Fibroblast of skin of back (primary cell): Measurements from ENCODE around the gene MPZL2.
A peak's percentile ranks its signal among the peaks of the same experiment; 100 is the strongest.

Experiments used
- DNase-seq: peaks from one replicate; pipeline ENCODE4 v3.0.0-alpha.2; 2013

The MPZL2 gene

GRCh38 chr11:118240999-118241763, 22.9 kb downstream of the MPZL2 start:
- DNase-seq = peak; percentile 3

GRCh38 chr11:118239509-118240205, 24.4 kb downstream of the MPZL2 start:
- no peak for DNase-seq

- no peak for DNase-seq
Measured at GRCh38 chr11:118238929-118239328, 25.2 kb downstream of the MPZL2 start.

- DNase-seq = no peak
Measured at GRCh38 chr11:118238421-118238820, 25.7 kb downstream of the MPZL2 start.

GRCh38 chr11:118236170-118236569, 27.9 kb downstream of the MPZL2 start:
- no peak for DNase-seq

GRCh38 chr11:118234833-118235232, 29.3 kb downstream of the MPZL2 start:
- DNase-seq = no peak

GRCh38 chr11:118233850-118234249, 30.2 kb downstream of the MPZL2 start:
- DNase-seq = no peak

GRCh38 chr11:118233377-118233776, 30.7 kb downstream of the MPZL2 start:
- DNase-seq = no peak

GRCh38 chr11:118232659-118233058, 31.4 kb downstream of the MPZL2 start:
- no peak for DNase-seq

- no peak for DNase-seq
Measured at GRCh38 chr11:118231461-118231860, 32.6 kb downstream of the MPZL2 start.

GRCh38 chr11:118230088-118230487, 34.0 kb downstream of the MPZL2 start:
- DNase-seq = no peak

GRCh38 chr11:118229274-118229847, 34.7 kb downstream of the MPZL2 start:
- DNase-seq = peak; percentile 15

GRCh38 chr11:118227865-118228785, 36.0 kb downstream of the MPZL2 start:
- no peak for DNase-seq

GRCh38 chr11:118226781-118227180, 37.3 kb downstream of the MPZL2 start:
- DNase-seq = no peak

- no peak for DNase-seq
Measured at GRCh38 chr11:118226296-118226695, 37.8 kb downstream of the MPZL2 start.

- no peak for DNase-seq
Measured at GRCh38 chr11:118224511-118225188, 39.4 kb downstream of the MPZL2 start, which contains the start of gene JAML. TSS of gene JAML (minus strand) at chr11:118225011. CDS start at chr11:118214866, 10,145 bp downstream.

GRCh38 chr11:118223992-118224391, 40.1 kb downstream of the MPZL2 start:
- no peak for DNase-seq

GRCh38 chr11:118223570-118223969, 40.5 kb downstream of the MPZL2 start:
- DNase-seq = no peak

GRCh38 chr11:118222437-118222836, 41.7 kb downstream of the MPZL2 start:
- no peak for DNase-seq

GRCh38 chr11:118221419-118221818, 42.7 kb downstream of the MPZL2 start:
- DNase-seq = no peak

GRCh38 chr11:118219732-118220131, 44.4 kb downstream of the MPZL2 start:
- no peak for DNase-seq

GRCh38 chr11:118219244-118219643, 44.9 kb downstream of the MPZL2 start:
- DNase-seq = no peak
